Central memory CD4-positive, alpha-beta T cell (primary cell): Measurements from ENCODE around the gene C1orf56.

Experiments
- DNase-seq: peaks from one replicate; pipeline ENCODE4 v3.0.0; 2022
- total RNA-seq, 3 experiments: gene quantifications; one replicate each; lab custom pipeline; 2026; lab: John Stamatoyannopoulos, UW

The C1orf56 gene
- total RNA-seq: 1.1 to 1.5 (median 1.3) reads per million in 3 experiments

GRCh38 chr1:151047591-151047924 lies at the start of gene C1orf56:
Gene C1orf56, plus strand, starts transcription at chr1:151047751. Its CDS starts 97 bp downstream, at chr1:151047848.
- peak; percentile 40 for DNase-seq

DNA sequence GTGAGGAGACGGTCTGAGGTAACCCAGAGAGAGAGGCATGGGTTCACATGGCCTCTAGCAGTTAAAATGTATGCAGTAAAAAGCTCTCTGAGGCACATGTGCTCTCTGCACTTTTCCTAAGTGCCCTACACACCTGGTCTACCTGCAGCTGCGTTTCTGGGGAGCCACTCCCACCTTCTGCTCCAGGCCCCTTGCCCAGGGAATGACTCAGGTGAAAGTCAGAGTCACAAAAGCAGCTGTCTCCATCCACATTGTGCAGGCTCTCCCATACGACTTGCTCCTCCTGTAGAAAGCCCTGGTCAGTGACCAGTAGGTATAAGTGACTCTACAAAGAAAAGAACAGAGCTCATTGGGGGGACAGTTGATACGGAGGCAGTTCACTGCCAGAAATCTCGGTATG lies 49.6 kb upstream of the C1orf56 start:
- no peak for DNase-seq

GRCh38 chr1:150999051-150999674 lies 48.4 kb upstream of the C1orf56 start:
- no peak for DNase-seq

GRCh38 chr1:150999926-151000325 lies 47.6 kb upstream of the C1orf56 start:
- DNase-seq: no peak

DNA sequence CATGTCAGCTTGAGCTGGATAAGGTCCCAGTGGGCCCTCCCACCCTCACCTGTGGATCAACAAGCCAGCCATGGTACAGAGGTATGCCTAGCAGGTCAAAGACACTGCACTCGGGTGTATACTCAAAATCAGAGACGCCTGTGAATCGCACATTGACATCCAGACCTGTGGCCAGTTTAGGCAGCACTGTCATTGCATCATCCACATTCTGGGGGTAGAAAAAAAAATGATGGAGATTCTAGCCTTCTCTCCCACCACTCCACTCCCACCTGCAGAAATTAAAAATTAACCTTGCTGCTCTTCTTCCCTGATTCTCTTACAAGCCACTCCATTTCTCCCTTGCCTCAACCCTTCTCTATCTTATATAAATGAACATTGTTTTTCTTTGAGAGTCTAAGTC lies 47.1 kb upstream of the C1orf56 start:
- DNase-seq: no peak

DNA sequence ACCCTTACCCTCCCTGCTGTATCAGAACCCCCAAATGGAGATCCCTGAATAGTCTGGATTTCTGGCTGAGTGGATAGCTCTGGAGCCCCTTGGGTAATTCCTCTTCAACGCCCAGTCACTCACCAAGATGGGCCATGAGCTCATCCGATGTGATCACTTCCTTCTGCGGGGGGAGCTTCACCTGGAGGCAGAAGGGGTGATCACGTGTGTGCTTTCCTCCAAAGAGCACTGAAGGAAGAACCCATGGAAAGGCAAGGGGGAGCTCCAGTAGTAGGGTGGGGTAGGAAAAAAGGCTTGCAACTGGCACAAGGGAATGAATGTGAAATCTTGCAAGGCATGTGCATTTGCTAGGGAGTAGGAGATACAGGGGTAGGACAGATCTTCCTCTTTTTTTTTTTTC lies 45.9 kb upstream of the C1orf56 start:
- no peak for DNase-seq

DNA sequence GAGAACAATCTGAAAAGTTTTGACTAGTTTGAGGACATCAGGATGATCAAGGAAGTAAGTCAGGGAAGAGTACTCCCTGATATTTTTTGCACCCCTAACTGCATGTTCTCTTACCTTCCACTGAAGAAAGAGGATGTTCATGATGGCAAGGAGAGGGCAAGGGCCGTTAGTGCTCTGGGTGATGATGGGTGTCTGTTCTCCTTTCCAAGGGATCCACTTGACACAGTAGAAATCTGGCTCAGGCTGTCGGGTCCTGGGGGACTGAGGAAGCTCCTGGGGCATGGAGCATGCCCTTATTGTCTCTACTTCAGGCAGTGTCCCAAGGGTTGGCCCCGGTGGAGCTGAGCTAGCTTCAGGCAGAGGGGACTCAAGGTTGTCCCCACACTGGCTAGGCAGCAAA lies 45.5 kb upstream of the C1orf56 start:
- no peak for DNase-seq

GRCh38 chr1:151002611-151003010 lies 44.9 kb upstream of the C1orf56 start:
- DNase-seq: no peak

- peak; percentile 34 for DNase-seq
Measured at GRCh38 chr1:151003180-151003579, 44.4 kb upstream of the C1orf56 start.

DNA sequence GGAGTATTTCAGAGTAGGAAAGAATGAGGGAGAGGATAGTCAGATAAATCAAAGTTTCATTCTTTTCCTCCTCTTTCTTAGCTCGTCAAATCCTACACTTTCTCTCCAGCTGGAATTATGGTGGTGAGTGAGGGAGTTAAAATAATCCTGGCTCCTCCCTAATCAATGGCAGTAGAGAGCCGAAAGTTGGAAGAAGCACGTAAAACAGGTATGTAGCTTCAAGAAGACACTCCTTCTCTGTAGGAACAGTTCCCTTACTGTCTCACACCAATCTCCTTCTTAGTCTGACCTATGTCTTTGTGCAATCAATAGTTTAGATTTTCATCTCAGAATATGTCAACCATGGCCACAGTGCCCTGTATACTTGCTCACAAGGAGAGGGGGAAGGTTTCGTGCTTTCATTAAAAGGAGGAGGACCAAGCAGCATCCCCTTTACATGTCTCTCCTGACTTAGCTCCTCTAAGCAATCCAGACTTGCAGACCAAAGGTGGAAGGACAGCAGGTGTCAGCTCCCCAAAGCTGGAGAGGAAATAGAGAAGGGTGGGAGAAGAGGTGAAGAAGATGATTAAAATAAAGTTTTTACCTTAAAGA lies 41.7 kb upstream of the C1orf56 start:
- no peak for DNase-seq

DNA sequence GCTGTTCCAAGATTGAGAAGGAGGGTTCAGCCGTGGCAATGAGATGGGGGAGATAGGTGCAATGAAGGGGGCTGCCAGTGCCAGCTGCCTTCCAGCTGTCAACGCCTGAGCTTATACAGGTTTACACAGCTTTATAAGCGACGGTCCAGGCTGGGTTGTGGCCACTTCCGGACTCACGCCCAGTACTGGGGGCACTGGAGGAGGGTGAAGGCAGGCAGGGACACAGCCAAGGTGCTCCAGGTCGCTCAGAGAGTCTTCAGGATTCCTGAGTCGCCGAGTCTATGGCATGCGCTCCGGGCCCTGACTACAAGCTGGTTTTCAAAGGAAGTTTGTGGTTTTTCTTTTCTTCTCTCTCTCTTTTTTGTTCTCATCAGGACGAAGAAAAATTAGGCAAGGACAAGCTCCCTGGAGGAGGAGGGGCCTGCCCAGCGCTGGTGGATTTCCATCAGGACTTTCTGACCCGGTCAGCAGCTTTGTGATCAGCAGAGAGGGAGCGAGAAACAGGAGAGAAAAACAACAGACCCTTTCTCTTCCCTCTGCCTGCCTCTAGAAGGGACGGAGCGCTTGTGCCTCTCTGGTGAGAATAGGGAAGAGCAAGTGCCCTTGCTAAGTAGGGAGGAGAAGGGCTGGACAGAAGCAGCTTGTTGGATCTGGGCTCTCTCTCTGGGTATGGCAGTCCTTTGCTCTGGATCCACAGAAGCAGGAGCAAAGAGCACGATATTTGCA lies 41.1 kb upstream of the C1orf56 start, which contains the start of gene MINDY1:
Gene MINDY1, minus strand, starts transcription at position 576 of the 726 bp plus-strand sequence. CDS start 4,285 bp downstream, outside the sequence.
- peak; percentile 31 for DNase-seq

DNA sequence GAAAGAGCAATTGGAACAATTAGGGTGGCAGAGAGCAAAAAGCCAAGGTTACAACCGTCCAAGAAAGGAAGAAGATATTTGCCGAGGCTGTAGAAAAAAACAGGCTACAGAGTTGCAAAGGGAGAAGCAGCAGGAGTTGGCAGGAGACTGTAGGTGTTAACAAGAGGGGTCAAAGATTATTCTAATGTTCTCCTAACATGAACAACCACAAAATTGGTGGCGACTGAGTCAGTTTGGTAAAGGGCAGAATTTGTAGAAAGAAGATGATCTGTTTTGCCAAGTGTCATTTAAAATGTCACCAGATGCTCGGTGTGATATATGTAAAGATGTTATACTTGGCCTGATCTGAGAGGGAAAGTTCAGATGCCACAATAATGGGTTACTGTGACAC lies 39.7 kb upstream of the C1orf56 start:
- no peak for DNase-seq

DNA sequence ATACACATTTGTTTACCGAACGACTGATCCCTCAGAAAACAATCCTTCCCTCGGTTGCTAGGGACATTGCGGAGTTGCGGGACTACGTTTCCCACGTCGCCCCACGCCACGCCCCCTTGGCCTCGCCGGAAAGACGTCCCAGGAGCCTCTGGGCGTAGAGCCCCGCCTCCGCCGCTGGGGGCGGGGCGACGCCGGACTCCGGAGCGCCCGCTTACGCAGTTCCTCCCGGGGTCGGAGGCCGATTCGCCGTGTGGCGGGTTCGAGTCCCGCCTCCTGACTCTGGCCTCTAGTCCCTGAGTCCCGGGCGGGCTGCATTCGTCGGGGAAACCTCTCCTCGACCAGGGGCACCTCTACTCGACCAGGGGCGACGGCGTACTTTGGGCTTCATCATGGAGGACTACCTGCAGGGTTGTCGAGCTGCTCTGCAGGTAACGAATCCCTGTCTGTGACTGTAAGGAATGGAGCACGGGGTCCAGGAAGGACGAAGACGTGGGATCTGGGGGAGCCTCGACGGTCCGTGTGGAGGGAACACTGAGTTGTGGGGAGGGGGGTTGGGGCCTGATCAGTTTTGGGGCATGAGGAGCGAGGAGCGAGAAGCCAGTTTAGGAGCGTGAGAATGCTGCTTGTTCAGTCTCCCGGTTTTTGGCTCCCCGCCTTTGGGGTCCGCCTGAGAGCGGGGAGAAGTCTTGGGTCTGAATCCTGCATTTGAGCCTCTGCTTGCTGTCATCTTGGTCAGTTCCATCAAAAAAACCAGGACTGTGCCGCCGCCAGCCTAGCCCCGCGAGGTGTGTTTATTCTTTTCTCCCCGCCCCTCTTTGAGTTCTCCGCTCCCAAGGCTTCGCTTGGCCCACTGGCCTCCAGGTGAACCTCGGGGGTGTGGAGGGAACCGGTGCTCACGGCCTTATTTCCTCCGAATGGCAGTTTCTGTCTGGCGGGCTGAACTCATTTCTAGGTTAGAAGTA lies 39.0 kb upstream of the C1orf56 start, which contains the start of gene PRUNE1:
Gene PRUNE1, plus strand, starts transcription at position 206 of the 962 bp plus-strand sequence. Its CDS starts 184 bp downstream, at position 390.
- peak; percentile 96 for DNase-seq

DNA sequence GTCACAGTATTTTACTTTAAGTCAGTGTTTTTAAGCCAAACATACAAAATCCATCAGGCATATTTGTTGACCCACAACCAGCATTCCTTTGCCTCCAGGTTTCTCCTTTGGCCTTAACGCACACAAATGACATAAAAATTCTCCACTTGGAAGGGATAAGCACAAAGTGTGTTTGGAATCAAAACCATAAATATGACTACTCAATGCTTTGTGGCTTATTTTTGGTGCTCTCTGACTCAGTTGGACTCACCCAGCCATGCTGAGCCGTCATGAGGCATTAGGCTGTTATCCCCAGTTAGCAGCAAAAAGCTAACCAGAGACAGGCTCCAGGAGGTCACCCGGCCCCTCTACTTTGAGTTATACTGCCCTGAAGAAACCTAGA lies 38.4 kb upstream of the C1orf56 start:
- no peak for DNase-seq

DNA sequence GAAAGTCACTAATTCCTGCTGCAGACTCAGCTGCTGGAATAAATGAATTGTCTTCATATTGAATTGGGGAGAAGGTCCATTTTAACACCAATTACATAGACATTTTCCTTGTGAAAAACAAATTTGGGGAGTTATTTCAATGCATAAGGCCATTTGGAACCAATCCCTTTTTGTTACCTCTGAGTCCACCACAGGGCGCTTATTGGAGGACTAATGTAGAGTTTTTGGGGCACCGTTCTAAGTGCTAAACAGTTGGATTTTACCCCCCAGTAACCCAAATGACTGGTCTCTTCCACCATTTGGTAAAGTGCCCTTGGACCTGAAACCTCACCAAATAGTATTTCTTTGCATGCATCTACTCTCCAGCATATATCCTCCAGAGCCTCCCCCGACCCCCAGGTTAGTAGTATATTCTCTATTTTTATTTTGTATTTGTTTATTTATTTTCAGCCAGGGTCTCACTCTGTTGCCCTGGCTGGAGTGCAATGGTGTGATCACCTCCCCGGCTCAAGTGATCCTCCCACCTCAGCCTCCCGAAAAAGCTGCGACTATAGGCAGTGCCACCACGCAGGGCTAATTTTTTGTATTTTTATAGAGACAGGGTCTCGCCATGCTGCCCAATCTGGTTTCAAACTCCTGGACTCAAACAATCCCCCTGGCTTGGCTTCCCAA lies 37.7 kb upstream of the C1orf56 start:
- no peak for DNase-seq

- DNase-seq: no peak
Measured at GRCh38 chr1:151010346-151010726, 37.2 kb upstream of the C1orf56 start.

- no peak for DNase-seq
Measured at GRCh38 chr1:151011154-151011850, 36.2 kb upstream of the C1orf56 start.

- no peak for DNase-seq
Measured at GRCh38 chr1:151012684-151013471, 34.7 kb upstream of the C1orf56 start.

DNA sequence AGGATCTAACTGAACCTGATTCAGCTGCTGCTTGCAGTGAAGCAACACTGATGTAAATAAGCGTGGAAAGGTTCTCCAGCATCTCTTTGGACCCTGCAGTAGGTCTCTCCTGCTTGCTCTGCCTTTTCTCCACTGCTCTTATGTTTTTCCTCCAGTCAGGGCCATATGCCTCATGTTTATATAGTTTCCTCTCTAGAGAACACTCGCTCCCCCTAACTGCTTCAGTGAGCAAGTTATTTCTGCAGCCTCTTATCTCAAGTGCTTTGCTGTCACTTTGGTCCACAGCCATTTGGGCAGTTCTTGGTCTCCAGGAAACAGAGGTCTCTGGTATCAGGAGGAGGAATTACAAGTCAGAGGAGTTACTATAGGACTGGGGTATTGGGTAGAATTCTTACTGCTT lies 34.0 kb upstream of the C1orf56 start:
- no peak for DNase-seq

DNA sequence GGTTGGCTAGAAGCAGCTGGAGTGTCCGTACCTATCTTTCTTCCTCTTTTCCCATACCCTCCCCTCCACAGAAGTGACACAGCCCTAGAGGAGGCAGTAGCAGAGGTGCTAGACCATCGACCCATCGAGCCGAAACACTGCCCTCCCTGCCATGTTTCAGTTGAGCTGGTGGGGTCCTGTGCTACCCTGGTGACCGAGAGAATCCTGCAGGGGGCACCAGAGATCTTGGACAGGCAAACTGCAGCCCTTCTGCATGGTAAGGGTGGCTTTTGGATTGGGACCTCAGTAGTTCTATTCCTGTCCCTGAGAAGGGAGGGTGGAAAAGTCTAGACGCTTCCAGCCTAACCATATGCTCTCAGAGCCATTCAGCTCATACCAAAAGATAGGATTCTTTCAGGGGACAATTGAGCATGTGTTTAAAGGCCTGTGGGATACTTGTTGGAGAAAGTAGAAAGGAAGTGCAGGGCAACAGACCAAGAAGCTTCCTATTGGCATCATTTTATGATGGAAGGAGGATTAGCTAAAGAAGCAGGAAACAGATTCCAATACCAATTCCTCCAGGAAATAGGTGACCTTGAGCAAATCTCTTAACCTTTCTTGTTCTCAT lies 22.9 kb upstream of the C1orf56 start:
- peak; percentile 80 for DNase-seq
